Measurements from ENCODE around the gene CCDC60. TPM values are rescaled to one million over a fixed set of nuclear protein-coding genes. Genes with fewer than 3 reads are reported as not detected.

Gene CCDC60
- total and polyA plus RNA-seq, 4 donors = not detected

DNA sequence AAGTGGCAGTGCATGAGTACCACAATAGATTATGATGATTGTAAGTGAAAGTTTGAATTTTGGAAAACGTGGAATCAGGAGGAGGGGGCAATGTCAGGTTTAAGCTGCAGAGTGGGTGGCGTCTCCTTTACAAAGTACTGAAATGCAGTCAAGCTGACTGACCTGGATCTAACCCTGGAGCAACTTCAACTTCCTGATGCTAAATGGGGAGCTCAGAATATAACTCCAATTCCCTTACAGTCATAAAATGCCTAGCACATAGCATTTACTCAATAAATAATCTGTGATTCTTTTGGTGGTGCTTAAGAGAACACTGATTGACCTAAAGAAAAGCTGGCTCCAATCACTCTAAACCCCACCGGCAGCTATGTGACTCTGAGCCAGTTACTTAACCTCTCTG, 38.5 kb downstream of the CCDC60 start:
- ATAC-seq (ENCODE audit: low FRiP score) = no peak
- intact Hi-C loops (cut with DNase I) = no loop called here
- Histone ChIP-seq H3K4me1 (ENCODE audit: control insufficient read depth in 1 of 2, insufficient read depth in 2 of 2, low read length in 2 of 2) (no peaks in the 10 kb centered on the region), H3K36me3 (ENCODE audit: control insufficient read depth in 1 of 2, insufficient read depth in 2 of 2, low read length in 1 of 2) (no peaks in the 10 kb centered on the region), H3K27me3 (ENCODE audit: control insufficient read depth in 1 of 2, insufficient read depth in 2 of 2, low read length in 1 of 2) (no peaks in the 10 kb centered on the region), H3K4me3 (ENCODE audit: low read length in 2 of 2) (no peak overlapping the region), H3K27ac (ENCODE audit: low read depth in 1 of 2, low read length in 2 of 2) (no peak overlapping the region), H3K9me3 (ENCODE audit: control insufficient read depth, low read length) (peaks cover 1% of the 10 kb centered on the region)
- no peak for DNase-seq
- 51 to 60% methylated on average over 3 of the region's 3 CpGs for WGBS, 2 donors

DNA sequence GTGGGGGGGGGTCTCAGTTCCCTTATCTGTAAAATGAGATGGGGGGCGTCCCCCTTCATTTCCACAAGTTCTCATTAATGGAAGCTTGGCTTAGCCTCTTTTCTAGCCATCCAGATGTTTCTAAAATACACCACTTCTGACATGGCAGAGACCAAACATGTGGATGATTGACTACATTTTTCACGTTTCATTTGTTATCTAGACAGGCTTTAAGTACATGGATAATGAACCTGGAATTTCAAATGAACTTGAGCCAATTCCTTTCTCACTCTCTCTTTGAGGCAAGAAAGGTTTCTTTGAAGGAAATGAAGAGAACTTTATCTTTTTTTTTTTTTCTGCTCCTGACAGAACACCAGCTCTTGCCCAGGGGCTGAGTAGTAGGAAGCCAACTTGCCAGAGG, 39.1 kb downstream of the CCDC60 start:
- no peak overlapping the region for H3K4me3 ChIP-seq (ENCODE audit: low read length in 2 of 2)
- H3K27me3 ChIP-seq (ENCODE audit: control insufficient read depth in 1 of 2, insufficient read depth in 2 of 2, low read length in 1 of 2) = no peaks in the 10 kb centered on the region
- no peak overlapping the region for H3K27ac ChIP-seq (ENCODE audit: low read depth in 1 of 2, low read length in 2 of 2)
- H3K4me1 ChIP-seq (ENCODE audit: control insufficient read depth in 1 of 2, insufficient read depth in 2 of 2, low read length in 2 of 2) = peaks cover 0 to 1% of the 10 kb centered on the region in 2 donors
- intact Hi-C loops (cut with DNase I) = no loop called here
- 12 to 21% methylated on average over 2 of the region's 2 CpGs for WGBS, 2 donors
- H3K36me3 ChIP-seq (ENCODE audit: control insufficient read depth in 1 of 2, insufficient read depth in 2 of 2, low read length in 1 of 2) = no peaks in the 10 kb centered on the region
- DNase-seq (no peak), ATAC-seq (ENCODE audit: low FRiP score) (no peak)
- peaks cover 1% of the 10 kb centered on the region for H3K9me3 ChIP-seq (ENCODE audit: control insufficient read depth, low read length)

DNA sequence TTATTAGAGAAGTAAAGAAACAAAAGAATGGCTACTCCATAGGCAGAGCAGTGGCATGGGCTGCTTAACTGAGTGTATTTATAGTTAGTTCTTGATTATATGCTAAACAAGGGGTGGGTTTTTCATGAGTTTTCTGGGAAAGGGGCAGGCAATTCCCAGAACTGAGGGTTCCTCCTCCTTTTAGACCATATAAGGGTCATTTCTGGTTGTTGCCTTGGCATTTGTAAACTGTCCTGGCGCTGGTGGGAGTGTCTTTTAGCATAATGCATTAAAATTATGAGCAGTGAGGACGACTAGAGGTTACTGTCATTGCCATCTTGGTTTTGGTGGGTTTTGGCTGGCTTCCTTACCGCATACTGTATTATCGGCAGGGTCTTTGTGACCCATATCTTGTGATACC, 40.1 kb downstream of the CCDC60 start:
- Histone ChIP-seq H3K27ac (ENCODE audit: low read depth in 1 of 2, low read length in 2 of 2) (no peak overlapping the region), H3K36me3 (ENCODE audit: control insufficient read depth in 1 of 2, insufficient read depth in 2 of 2, low read length in 1 of 2) (no peaks in the 10 kb centered on the region), H3K27me3 (ENCODE audit: control insufficient read depth in 1 of 2, insufficient read depth in 2 of 2, low read length in 1 of 2) (no peaks in the 10 kb centered on the region), H3K9me3 (ENCODE audit: control insufficient read depth, low read length) (peaks cover 1% of the 10 kb centered on the region), H3K4me1 (ENCODE audit: control insufficient read depth in 1 of 2, insufficient read depth in 2 of 2, low read length in 2 of 2) (peaks cover 0 to 3% of the 10 kb centered on the region in 2 donors), H3K4me3 (ENCODE audit: low read length in 2 of 2) (no peak overlapping the region)
- 73 to 78% methylated on average over 4 of the region's 4 CpGs for WGBS, 2 donors
- ATAC-seq (ENCODE audit: low FRiP score) = no peak
- intact Hi-C loops (cut with DNase I) = no loop called here
- DNase-seq = no peak

DNA sequence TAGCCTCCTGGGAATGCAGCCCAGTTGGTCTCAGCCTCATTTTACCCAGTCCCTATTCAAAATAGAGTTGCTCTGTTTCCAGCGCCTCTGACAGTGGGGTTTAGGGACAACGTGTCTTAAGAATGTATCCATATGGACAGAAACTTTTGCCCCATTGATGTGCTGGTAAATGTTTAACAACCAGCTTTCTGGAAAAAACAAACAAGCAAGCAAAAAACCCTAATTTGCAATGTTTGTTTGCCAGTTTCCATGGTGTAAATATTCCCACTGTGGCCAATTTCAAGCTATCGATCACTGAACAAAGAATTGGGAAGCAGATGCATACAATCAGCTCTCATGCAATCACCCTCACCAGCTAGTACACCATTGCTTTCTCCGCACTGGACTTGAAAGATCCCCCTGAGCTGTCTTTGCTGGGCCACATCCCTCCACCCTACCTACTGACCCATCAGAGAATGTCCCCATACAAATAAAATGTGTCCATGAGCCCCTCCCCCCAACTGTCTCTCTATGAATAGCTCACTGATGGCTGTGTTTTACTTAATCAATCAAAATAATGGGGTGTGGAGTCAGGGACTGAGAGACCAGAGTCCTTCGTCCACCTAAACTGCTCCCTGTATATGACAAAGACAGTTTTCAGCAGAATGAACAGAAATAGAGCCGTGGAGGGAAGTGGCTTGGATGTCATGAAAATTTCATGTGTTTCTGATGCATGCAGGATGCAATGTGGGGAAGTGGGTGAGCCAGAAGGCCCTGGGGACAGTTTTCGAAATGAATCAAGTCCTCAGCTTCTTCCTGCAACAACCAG, 40.8 kb downstream of the CCDC60 start:
- H3K4me1 ChIP-seq (ENCODE audit: control insufficient read depth in 1 of 2, insufficient read depth in 2 of 2, low read length in 2 of 2) = peaks cover 0 to 3% of the 10 kb centered on the region in 2 donors

DNA sequence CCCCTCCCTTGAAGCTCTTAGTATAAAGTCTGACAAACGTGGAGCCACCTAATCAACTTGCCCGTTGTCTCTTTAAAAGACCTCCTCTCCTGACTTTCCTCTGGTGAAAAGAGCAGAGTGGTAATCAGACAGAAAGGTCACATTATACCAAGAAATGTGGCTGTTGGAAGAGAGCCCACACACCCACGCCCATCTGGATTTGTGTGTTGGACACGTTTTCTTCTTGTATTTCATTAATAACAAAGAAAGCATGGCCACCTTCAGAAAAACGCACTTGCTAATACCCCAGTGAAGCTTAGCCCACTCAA, 41.3 kb downstream of the CCDC60 start:
- no peaks in the 10 kb centered on the region for H3K27me3 ChIP-seq (ENCODE audit: control insufficient read depth in 1 of 2, insufficient read depth in 2 of 2, low read length in 1 of 2)
- ATAC-seq (ENCODE audit: low FRiP score) (no peak), DNase-seq (no peak)
- WGBS, 2 donors = 10 to 16% methylated on average over 5 of the region's 5 CpGs
- intact Hi-C loops (cut with DNase I) = no loop called here
- no peak overlapping the region for H3K4me3 ChIP-seq (ENCODE audit: low read length in 2 of 2)
- H3K9me3 ChIP-seq (ENCODE audit: control insufficient read depth, low read length) = peaks cover 1% of the 10 kb centered on the region
- H3K4me1 ChIP-seq (ENCODE audit: control insufficient read depth in 1 of 2, insufficient read depth in 2 of 2, low read length in 2 of 2) = peaks cover 0 to 3% of the 10 kb centered on the region in 2 donors
- no peak overlapping the region for H3K27ac ChIP-seq (ENCODE audit: low read depth in 1 of 2, low read length in 2 of 2)
- H3K36me3 ChIP-seq (ENCODE audit: control insufficient read depth in 1 of 2, insufficient read depth in 2 of 2, low read length in 1 of 2) = no peaks in the 10 kb centered on the region

More for the DNA sequence above, 40.8 kb downstream of the CCDC60 start:
- no peak for DNase-seq
- ATAC-seq (ENCODE audit: low FRiP score) = no peak
- intact Hi-C loops (cut with DNase I) = no loop called here
- 67 to 69% methylated on average over 7 of the region's 7 CpGs for WGBS, 2 donors
- H3K27ac ChIP-seq (ENCODE audit: low read depth in 1 of 2, low read length in 2 of 2) = no peak overlapping the region
- H3K9me3 ChIP-seq (ENCODE audit: control insufficient read depth, low read length) = peaks cover 1% of the 10 kb centered on the region
- H3K36me3 ChIP-seq (ENCODE audit: control insufficient read depth in 1 of 2, insufficient read depth in 2 of 2, low read length in 1 of 2) = no peaks in the 10 kb centered on the region
- H3K27me3 ChIP-seq (ENCODE audit: control insufficient read depth in 1 of 2, insufficient read depth in 2 of 2, low read length in 1 of 2) = no peaks in the 10 kb centered on the region
- no peak overlapping the region for H3K4me3 ChIP-seq (ENCODE audit: low read length in 2 of 2)

DNA sequence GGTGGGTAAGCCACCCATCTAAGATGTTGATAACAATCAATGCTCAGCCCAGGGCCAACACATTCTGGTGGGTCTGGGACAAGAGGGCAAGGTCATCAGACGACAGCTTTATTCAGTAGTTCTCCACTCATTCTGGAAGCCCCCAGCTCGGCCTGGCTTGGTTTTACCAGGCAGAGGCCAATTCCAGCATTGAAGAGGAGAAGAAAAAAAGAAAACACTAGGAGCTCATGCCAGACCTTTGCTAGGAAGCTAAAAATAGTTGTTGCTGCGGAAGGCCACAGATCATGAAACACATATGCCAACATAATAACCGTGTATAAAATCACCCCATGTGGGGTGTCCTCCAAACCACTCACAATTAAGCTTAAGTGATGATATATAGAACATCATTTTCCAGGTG, 44.4 kb downstream of the CCDC60 start:
- H3K4me1 ChIP-seq (ENCODE audit: control insufficient read depth in 1 of 2, insufficient read depth in 2 of 2, low read length in 2 of 2) = peaks cover 0 to 3% of the 10 kb centered on the region in 2 donors
- no peak overlapping the region for H3K4me3 ChIP-seq (ENCODE audit: low read length in 2 of 2)
- H3K36me3 ChIP-seq (ENCODE audit: control insufficient read depth in 1 of 2, insufficient read depth in 2 of 2, low read length in 1 of 2) = no peaks in the 10 kb centered on the region
- peaks cover 1% of the 10 kb centered on the region for H3K9me3 ChIP-seq (ENCODE audit: control insufficient read depth, low read length)
- H3K27ac ChIP-seq (ENCODE audit: low read depth in 1 of 2, low read length in 2 of 2) = no peak overlapping the region
- intact Hi-C loops (cut with DNase I) = no loop called here
- ATAC-seq (ENCODE audit: low FRiP score) = no peak
- DNase-seq = no peak
- whole genome bisulfite sequencing, 2 donors = 7 to 10% methylated on average over 4 of the region's 4 CpGs
- H3K27me3 ChIP-seq (ENCODE audit: control insufficient read depth in 1 of 2, insufficient read depth in 2 of 2, low read length in 1 of 2) = no peaks in the 10 kb centered on the region

DNA sequence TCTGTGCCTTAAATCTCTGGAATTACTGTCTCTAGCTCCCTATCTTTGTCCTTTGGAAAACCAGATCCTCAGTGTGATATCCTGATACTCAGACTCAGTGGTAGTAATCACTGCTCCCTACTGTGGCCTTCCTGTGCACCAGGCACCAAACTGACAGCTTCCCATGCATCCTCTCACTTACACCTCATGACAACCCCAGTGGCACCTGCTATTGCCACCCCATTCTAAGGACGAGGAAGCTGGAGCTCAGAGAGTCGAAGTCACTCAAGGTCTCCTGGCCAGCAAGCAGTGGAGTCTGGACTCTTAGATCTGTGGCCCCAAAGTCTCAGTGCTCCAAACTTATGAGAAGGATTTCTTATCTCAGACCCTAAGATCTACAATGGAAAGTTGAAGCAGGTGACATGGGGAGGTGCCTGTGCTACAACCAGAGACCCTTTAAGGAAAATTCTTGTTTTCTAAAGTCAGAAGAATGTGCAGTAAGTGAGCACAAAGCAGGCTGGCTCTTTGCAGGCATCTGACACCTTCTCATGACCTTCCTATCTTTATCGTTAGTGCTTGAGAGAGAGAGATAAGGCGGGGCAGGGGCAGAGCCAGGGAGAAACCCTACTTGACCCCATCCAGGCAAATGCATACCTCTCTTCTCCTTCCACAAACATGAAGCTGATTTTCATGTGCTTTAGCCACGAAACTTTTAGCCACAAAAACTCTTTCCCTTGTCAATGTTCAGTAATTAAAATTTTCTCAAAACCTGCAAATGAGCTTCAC, 47.1 kb downstream of the CCDC60 start:
- no peak overlapping the region for H3K4me3 ChIP-seq (ENCODE audit: low read length in 2 of 2)
- no peaks in the 10 kb centered on the region for H3K27me3 ChIP-seq (ENCODE audit: control insufficient read depth in 1 of 2, insufficient read depth in 2 of 2, low read length in 1 of 2)
- no peak overlapping the region for H3K27ac ChIP-seq (ENCODE audit: low read depth in 1 of 2, low read length in 2 of 2)
- DNase-seq = no peak
- intact Hi-C loops (cut with DNase I) = no loop called here
- peaks cover 0 to 3% of the 10 kb centered on the region in 2 donors for H3K4me1 ChIP-seq (ENCODE audit: control insufficient read depth in 1 of 2, insufficient read depth in 2 of 2, low read length in 2 of 2)
- H3K9me3 ChIP-seq (ENCODE audit: control insufficient read depth, low read length) = peaks cover 2% of the 10 kb centered on the region
- ATAC-seq (ENCODE audit: low FRiP score) = no peak
- H3K36me3 ChIP-seq (ENCODE audit: control insufficient read depth in 1 of 2, insufficient read depth in 2 of 2, low read length in 1 of 2) = no peaks in the 10 kb centered on the region
- 63 to 69% methylated on average over 5 of the region's 5 CpGs for WGBS, 2 donors

DNA sequence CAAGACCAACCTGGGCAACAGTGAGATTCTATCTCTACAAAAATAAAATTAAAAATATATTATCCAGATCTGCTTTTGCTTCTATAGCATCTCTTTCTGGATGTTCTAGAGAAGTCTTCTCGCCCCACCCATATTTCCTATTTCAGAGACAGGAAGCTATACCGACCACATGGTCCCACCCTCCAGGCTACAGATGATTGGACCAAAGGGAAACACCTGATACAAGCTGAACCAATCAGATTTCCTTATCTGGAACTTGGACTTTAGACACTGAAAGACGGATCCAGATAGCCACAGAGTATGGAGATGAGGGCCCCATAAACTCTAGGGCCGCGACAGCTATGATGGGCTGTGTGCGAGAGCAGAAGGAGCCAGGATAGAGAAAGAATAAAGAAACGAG, 48.7 kb downstream of the CCDC60 start:
- peaks cover 2% of the 10 kb centered on the region for H3K9me3 ChIP-seq (ENCODE audit: control insufficient read depth, low read length)
- 90 to 94% methylated on average over 7 of the region's 7 CpGs for WGBS, 2 donors
- intact Hi-C loops (cut with DNase I) = no loop called here
- H3K36me3 ChIP-seq (ENCODE audit: control insufficient read depth in 1 of 2, insufficient read depth in 2 of 2, low read length in 1 of 2) = no peaks in the 10 kb centered on the region
- H3K4me3 ChIP-seq (ENCODE audit: low read length in 2 of 2) = no peak overlapping the region
- H3K27ac ChIP-seq (ENCODE audit: low read depth in 1 of 2, low read length in 2 of 2) = no peak overlapping the region
- H3K4me1 ChIP-seq (ENCODE audit: control insufficient read depth in 1 of 2, insufficient read depth in 2 of 2, low read length in 2 of 2) = peaks cover 0 to 3% of the 10 kb centered on the region in 2 donors
- ATAC-seq (ENCODE audit: low FRiP score) (no peak), DNase-seq (no peak)
- H3K27me3 ChIP-seq (ENCODE audit: control insufficient read depth in 1 of 2, insufficient read depth in 2 of 2, low read length in 1 of 2) = no peaks in the 10 kb centered on the region

DNA sequence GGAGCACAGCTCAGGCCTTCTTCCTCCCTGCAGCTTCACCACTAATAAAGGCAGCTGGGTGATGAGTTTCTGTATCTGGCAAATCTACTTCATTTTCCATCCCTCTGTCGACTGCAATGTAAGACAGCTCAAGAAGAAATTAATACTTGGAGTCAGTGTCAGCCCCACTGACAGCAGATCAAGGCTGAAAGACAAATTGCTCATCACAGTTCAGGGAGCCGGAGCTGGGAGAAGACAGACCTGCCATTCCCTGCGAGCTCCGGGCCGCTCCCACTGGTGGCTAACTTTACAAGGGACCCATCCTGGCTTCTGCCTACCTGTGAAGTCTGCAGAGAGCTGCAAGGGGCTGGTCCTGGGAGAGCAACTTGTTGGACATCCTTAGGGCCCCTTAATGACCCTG, 49.8 kb downstream of the CCDC60 start:
- H3K4me1 ChIP-seq (ENCODE audit: control insufficient read depth in 1 of 2, insufficient read depth in 2 of 2, low read length in 2 of 2) = no peaks in the 10 kb centered on the region
- H3K36me3 ChIP-seq (ENCODE audit: control insufficient read depth in 1 of 2, insufficient read depth in 2 of 2, low read length in 1 of 2) = no peaks in the 10 kb centered on the region
- DNase-seq = no peak
- no peak overlapping the region for H3K4me3 ChIP-seq (ENCODE audit: low read length in 2 of 2)
- intact Hi-C loops (cut with DNase I) = no loop called here
- H3K9me3 ChIP-seq (ENCODE audit: control insufficient read depth, low read length) = peaks cover 2% of the 10 kb centered on the region
- H3K27me3 ChIP-seq (ENCODE audit: control insufficient read depth in 1 of 2, insufficient read depth in 2 of 2, low read length in 1 of 2) = no peaks in the 10 kb centered on the region
- no peak overlapping the region for H3K27ac ChIP-seq (ENCODE audit: low read depth in 1 of 2, low read length in 2 of 2)
- no peak for ATAC-seq (ENCODE audit: low FRiP score)
- 89% methylated on average over 5 of the region's 5 CpGs for WGBS, 2 donors
